ENCODE results near the gene COL25A1.
"Not testable (repeated sequence)": the region's sequence is repeated elsewhere in the genome, so short reads cannot be mapped to it uniquely, and the experiment has no call there.

COL25A1 gene

DNA sequence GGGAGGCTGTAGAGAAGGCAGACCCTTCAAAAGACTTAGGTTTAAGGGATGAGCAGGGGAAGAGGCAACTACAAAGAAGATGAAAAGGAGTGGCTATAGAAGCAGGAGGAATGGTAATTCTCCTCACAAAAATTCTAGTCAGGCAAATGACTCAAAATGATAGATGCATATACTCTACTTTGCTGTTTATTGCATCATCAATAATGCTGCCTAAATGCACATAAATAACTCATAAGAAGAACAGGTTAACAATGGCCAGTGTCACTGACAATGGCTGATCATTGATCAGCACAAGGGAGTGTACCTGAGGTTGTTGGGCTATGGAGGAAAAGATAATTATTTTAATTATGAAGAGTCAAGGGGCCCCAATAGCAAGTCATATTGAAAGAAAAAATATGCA lies 354.9 kb downstream of the COL25A1 start:
- DNase-seq = no peak

DNA sequence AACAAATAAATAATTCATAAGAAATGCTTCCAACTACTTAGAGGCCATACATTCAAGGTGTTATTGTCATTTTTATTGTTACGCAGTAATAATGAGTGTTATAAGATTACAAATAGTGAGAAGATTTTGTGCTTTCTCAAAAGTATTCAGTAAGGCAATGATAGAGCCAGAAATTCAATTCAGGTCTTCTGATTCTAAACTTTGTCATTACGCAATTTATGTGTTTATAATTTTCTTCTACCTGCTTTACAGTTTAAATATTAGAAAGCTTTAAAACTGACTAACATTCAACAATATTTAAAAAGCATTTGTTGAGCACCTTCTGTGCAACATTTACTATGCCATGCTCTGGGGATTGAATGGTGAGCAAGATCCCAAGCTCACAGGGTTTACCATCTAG lies 356.2 kb downstream of the COL25A1 start:
- DNase-seq = no peak

- DNase-seq = no peak
Measured at GRCh38 chr4:108943976-108944591, 358.4 kb downstream of the COL25A1 start.

GRCh38 chr4:108943371-108943770 lies 359.1 kb downstream of the COL25A1 start:
- DNase-seq = no peak

GRCh38 chr4:108941904-108942430 lies 360.5 kb downstream of the COL25A1 start:
- DNase-seq = no peak

DNA sequence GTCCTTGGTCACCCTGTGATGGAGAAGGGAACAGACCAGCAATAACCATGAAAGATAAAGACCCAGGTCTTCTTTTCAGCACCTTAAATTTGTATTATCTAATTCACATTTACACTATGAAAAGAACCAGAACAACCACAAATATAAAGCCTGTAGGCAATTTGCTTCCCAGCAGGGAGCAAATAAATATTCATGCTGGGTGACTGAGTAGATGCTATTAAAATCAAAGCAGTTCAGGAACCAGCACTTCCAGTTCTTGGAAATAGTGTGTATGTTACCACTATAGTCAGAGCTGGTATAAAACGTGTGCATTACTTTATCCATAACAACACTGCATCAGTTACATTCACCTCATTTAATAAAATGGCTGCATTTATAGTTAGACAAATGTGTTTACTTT lies 361.8 kb downstream of the COL25A1 start:
- DNase-seq = no peak

- DNase-seq = no peak
Measured at GRCh38 chr4:108940149-108940548, 362.3 kb downstream of the COL25A1 start.

DNA sequence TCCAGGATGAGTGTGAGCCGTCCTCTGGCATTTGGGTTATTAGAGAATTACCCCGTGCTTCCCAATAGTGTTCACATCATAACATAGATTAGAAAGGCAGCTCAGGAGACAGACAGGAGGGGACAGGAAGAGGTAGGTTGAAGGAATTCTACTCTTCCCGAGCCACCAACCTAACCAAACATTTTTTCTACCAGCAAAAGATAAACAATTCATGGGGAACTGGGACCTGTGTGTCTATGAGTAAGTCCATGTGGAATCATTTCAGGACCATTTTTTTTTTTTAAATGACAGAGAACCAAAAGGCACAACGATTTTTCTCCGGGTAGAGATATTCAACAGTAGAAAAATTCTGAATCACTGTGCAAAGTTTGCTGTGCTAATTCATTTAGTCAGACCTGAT lies 365.4 kb downstream of the COL25A1 start:
- no peak for DNase-seq

DNA sequence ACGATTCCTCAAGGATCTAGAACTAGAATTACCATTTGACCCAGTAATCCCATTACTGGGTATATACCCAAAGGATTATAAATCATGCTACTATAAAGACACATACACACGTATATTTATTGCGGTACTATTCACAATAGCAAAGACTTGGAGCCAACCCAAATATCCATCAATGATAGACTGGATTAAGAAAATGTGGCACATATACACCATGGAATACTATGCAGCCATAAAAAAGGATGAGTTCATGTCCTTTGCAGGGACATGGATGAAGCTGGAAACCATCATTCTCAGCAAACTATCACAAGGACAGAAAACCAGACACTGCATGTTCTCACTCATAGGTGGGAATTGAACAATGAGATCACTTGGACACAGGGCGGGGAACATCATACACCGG lies 368.5 kb downstream of the COL25A1 start:
- DNase-seq = not testable (repeated sequence)

DNA sequence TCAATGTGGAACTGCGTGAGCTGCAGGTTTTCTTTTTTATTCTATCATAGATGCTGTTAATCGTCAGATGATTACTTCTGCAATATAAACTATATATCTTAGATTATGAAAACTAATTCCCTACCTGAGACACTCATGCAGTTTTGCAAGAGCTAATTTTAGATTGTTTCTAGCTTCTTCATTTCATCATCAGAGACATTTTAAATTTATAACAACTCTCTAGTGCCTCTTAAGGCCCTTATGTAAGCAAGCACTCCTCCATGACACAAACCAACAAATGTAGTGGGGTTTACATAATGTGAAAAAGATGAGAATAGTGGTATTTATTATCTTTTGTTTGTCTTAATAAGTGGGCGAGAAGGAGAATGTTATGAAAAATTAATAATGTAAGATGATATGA lies 369.4 kb downstream of the COL25A1 start:
- DNase-seq = no peak

- DNase-seq = no peak
Measured at GRCh38 chr4:108931926-108932325, 370.5 kb downstream of the COL25A1 start.

- no peak for DNase-seq
Measured at GRCh38 chr4:108930186-108930585, 372.3 kb downstream of the COL25A1 start.

DNA sequence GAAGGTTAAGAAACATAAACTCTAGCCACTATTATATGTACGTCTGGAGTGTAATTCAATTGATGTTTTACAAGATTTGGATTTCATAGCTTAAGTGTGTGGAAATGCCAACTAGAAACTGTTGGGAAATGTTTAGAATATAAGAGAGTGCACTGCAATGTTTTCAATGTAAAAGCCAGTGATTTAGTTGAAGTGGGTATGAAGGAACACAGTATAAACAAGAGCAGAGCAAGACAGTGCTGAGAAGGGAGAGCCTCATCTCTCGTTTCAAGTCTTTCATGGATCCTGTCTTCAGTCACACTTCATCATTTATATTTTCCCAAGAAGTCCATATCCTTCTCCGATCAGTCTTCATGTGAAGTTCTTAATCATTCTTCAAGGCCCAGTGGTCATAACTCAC lies 375.7 kb downstream of the COL25A1 start:
- no peak for DNase-seq

- DNase-seq = no peak
Measured at GRCh38 chr4:108926061-108926460, 376.4 kb downstream of the COL25A1 start.

GRCh38 chr4:108922191-108922590 lies 380.3 kb downstream of the COL25A1 start:
- DNase-seq = no peak

GRCh38 chr4:108920395-108921087 lies 381.9 kb downstream of the COL25A1 start:
- DNase-seq = no peak

DNA sequence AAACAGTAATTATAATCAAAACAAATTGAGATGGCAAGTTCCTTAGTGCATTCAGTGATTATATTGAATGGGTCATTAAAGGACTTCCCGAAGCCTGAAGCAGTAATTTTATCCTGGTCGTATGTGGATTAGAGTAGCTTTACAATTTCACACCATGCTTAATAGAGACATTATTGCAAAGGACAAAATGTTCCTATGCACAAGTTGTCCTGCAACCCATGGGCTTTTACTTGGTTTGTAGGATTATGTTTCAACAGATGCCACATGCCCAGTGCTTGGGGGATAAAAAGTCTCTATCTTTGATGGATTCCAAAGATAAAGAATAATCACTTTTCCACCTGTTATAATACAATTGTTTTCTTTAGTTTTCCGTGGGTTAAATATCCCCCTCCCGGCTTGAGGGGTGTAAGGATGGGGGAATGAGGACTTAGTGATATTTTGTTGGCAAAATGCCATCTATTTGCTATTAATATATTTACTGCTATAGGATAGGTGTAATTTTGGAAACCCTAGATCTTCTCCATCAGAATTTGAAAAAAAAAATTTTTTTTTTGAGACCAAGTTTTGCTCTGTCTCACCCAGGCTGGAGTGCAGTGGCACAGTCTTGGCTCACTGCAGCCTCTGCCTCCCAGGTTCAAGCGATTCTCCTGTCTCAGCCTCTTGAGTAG lies 383.1 kb downstream of the COL25A1 start:
- DNase-seq = no peak

DNA sequence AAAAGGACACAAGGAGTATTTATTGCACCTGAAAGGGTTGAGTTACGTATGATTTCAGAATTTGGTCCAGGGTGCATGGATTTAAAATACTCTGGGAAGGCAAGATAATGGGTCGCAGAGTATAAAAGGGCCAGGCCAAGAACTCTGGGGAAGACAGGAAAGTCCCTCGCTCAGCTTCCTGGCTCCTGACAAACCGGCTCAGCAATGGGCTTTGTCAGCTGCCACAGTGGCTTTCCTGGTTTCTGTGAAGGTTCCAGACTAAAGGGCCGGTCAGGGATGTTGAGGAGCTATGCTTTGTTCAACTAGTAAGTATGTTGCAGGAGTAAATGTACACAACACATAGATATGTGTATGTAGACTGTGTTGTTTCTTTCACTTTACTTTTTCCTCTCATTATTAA lies 385.2 kb downstream of the COL25A1 start:
- DNase-seq = no peak

GRCh38 chr4:108916638-108917037 lies 385.8 kb downstream of the COL25A1 start:
- DNase-seq = no peak

DNA sequence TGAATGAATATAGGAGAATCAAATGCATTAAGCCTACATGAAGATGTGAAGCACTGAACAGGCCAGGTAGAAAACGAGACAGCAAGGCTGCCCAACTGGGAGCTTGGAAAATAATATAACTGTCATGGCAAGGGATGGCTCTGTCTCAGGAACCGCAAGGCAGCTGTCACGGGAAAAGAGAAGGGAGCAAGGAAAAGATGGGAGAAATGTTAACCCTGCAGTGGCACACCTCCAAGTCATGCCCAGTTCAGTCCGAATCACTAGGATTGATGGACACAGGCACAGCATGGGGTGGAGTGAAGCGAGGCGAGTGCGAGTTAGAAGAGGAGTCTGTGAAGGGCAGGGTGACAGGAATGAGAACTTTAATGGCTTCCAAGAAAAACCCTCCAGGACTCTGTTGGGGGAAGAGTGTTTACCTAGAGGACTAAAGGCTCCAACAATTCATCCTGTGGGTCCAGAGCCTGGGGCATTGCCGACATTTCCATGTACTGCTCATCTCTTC lies 395.5 kb downstream of the COL25A1 start:
- DNase-seq = no peak

DNA sequence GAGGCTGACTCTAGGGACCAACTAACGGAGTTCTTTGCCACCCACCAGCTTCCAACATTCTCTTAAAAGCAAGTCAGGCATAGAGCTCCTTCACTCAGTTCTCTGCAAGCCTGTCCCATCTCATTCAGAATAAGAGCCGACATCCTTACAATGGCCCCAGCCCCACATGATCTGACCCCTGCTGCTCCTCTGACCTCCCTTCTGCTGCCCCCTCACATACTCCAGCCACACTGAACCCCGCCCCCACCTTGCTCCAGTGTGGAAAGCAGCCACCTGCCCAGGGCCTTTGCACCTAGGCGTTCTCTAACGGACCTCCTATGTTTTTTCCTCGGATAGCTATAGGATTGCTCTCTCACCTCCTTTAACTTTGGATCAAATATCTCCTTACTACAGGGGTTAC lies 396.5 kb downstream of the COL25A1 start:
- DNase-seq = no peak

DNA sequence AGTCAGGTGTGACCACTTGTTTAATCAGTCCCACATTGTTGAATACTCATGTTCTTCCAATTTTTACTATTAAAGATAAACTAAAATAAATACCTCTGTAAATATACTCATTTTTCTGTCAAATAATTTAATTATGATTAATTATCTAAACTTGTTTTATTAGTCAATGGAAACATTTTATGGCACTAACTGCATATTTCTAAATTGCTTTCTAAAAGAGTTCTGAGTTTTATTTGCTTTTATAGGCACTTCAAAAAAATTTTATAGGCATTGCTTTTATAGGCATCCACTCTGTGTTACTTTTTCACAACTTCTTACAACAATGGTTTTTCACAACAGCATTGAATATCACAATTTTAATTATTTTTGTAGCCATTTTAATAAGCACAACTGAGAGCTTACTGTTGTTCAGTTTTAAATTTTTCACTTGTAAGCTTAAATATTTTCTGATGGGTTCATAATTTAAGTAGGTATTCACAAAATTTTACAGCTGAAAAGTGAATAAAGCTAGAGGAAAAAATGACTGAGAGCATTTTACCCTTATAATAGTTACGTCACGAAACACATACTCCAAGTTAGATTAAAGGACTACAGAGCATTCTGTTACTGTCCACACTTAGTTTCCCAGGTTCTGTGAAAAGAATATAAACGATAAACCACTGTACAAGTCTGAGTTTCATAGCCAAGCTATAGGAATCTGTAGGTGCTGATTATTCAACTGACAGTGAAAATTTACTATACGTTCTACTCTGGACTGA lies 398.8 kb downstream of the COL25A1 start:
- DNase-seq = no peak

DNA sequence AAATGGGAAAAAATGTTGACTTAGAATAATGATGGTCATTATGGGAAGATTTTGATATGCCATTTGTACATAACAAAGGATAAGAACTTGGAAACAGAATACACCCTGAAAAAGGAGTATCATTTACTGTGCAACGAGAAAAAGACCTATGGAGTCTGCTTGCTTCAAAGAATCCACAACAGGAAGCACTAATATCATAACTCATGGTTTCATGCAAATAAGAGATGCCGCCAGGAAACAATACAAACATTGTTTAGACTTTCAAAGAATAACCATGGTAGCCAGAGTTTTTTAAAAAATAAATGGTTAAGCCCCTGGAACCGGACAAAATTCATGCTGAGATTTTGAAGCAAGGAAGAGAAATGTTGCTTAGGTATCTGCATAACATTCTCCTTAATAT lies 399.7 kb downstream of the COL25A1 start:
- DNase-seq = no peak

Data from CD4-positive, alpha-beta T cell treated with Interleukin-6 for 4 hours (primary cell).